GM12875 (cell line): ENCODE data around the gene RAD50.

Experiments used
- H3K4me3 ChIP-seq: one replicate; pipeline ENCODE4 v1.5.1; 2011; ENCODE audit warnings: low read depth, low read length, control low read depth
- CTCF ChIP-seq: IDR thresholded peaks from 2 replicates; pipeline ENCODE4 v1.5.1; 2011; ENCODE audit warnings: low read depth, mild to moderate bottlenecking, control low read depth, inconsistent platforms, low read length, moderate library complexity, borderline replicate concordance; ENCODE audit not compliant: insufficient read depth

The RAD50 gene

GRCh38 chr5:132692632-132692967, 135.8 kb downstream of the RAD50 start:
- TF ChIP-seq CTCF = no peak
- H3K4me3 ChIP-seq = no peak overlapping the region
